Aorta (tissue), 5 donors: ENCODE results near the gene NTF3. TPM values are rescaled to one million over a fixed set of nuclear protein-coding genes. Genes with fewer than 3 reads are reported as not detected.

Experiments
- ATAC-seq: fragments of 200-7000 bp; cut with Tn5 transposase; one replicate; pipeline ENCODE4 v1.9.1; 2022; ENCODE audit warnings: moderate library complexity; ENCODE audit not compliant: low FRiP score
- DNase-seq, 2 donors: peaks; one replicate each; pipeline ENCODE4 v3.0.0-alpha.2; 2020
- H3K27ac ChIP-seq, 2 donors: one replicate each; pipeline ENCODE4 v1.5.1; 2013; ENCODE audit warnings: low read length in 2 of 2, mild to moderate bottlenecking in 2 of 2, moderate library complexity in 2 of 2, control low read depth in 1 of 2, inconsistent platforms in 1 of 2, low read depth in 1 of 2
- H3K27me3 ChIP-seq, 2 donors: one replicate each; pipeline ENCODE4 v1.6.1; 2013; ENCODE audit warnings: control low read depth in 1 of 2, low read length in 1 of 2, mild to moderate bottlenecking in 1 of 2, moderate library complexity in 1 of 2; ENCODE audit not compliant: insufficient read depth in 2 of 2, control insufficient read depth in 1 of 2
- H3K36me3 ChIP-seq, 2 donors: one replicate each; pipeline ENCODE4 v1.6.1; 2013; ENCODE audit warnings: control low read depth in 1 of 2, low read length in 1 of 2, mild to moderate bottlenecking in 1 of 2; ENCODE audit not compliant: insufficient read depth in 2 of 2, control insufficient read depth in 1 of 2
- H3K4me1 ChIP-seq, 2 donors: one replicate each; pipeline ENCODE4 v1.6.1; 2013; ENCODE audit warnings: low read length in 2 of 2, control low read depth in 1 of 2, mild to moderate bottlenecking in 1 of 2, moderate library complexity in 1 of 2; ENCODE audit not compliant: insufficient read depth in 2 of 2, control insufficient read depth in 1 of 2
- H3K4me3 ChIP-seq, 2 donors: one replicate each; pipeline ENCODE4 v1.5.1; 2013; ENCODE audit warnings: low read length in 2 of 2, control low read depth in 1 of 2, mild to moderate bottlenecking in 1 of 2
- H3K9me3 ChIP-seq: one replicate; pipeline ENCODE4 v1.6.1; 2013; ENCODE audit warnings: mild to moderate bottlenecking, low read length; ENCODE audit not compliant: control insufficient read depth
- WGBS, 2 donors: extraction: QIAGEN DNeasy Blood & Tissue Kit; methylation state at CpG; one replicate each; pipeline ENCODE4 v1.1.7; 2013; 5-methylcytosine and 5-hydroxymethylcytosine counted together
- intact Hi-C, 2 donors: fragments of 100-400 bp; cut with DNase I; formaldehyde crosslinking; loops; one replicate each; pipeline versions ENCODE4 v1.14.2 to v1.15.0; 2022
- polyA plus RNA-seq, 2 donors: library from polyadenylated mRNA; stranded (reverse); fragments of 200-250 nt; gene quantifications; one replicate each; pipeline ENCODE4 v1.2.3, GENCODE V29; 2013
- total RNA-seq, 2 donors: library from RNA; stranded (reverse); fragmentation: NEBNext Ultra II Directional; extraction: Animal tissue kit (Norgen Biotek cat#: 25700); gene quantifications; one replicate each; pipeline ENCODE4 v1.2.1, GENCODE V29; 2021
- donor health status: healthy with polysubstance abuse.
- donor health status: Bipolar disorder and iron deficiency.
- donor health status: DM: no; HTN: no; CAD: no.
- donor health status: DM: no; HTN: no; CAD: no.
- donor health status: DM: yes; HTN: yes; CAD: no.

The NTF3 gene
- total and polyA plus RNA-seq, 4 donors, result 7.5 to 51.6 (median 17.3) TPM

DNA sequence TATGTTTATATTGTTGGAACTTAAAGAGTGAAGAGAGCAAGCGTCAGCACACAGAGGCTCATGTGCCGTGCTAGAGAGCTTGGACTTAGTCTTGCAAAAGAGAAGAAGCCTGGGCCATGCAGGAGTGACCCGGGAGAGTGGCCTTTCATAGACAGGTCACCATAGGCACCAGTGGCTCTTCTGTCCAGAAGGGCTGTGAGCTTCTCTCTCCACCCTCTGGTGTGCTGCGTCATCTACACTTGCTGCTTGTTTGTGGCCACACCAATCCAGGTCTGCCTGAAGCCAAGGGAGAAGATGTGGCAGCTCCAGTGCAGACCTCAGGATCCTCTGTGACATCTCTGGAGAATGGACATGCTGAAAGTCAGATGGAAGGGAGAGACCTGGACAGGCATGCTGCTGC lies 74.4 kb downstream of the NTF3 start:
- Histone ChIP-seq H3K27me3 (no peaks in the 10 kb centered on the region), H3K4me1 (no peaks in the 10 kb centered on the region), H3K9me3 (no peaks in the 10 kb centered on the region), H3K4me3 (no peak overlapping the region), H3K27ac (no peak overlapping the region), H3K36me3 (no peaks in the 10 kb centered on the region)
- 80 to 94% methylated on average over 4 of the region's 4 CpGs for WGBS, 2 donors
- intact Hi-C loops, result loop anchor here in 1 of 2 donors (10.0 kb wide), 1 partner anchor 411 kb away; no protein-coding TSS in a partner anchor
- ATAC-seq, result no peak
- DNase-seq, result no peak

DNA sequence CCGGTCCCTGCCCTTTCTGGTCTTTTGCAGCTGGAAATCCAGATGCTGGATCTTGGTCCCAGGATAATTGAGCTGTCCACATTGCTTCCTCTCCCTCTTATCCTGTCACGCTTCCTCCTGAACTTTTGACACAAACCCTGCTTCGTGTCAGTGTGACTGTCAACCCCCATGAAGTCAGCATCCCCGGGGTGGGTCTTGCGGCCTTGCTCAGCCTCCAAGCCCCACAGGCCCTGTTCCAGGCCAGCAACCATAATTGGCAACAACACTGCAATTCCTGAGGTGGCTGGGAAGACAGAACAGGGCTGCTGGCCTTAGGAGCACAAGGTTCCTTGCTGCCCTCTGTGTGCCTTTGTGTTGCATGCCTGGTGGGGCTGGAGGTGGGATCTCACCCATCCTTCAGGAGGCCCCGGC lies 74.9 kb downstream of the NTF3 start:
- Histone ChIP-seq H3K27me3 (no peaks in the 10 kb centered on the region), H3K4me3 (no peak overlapping the region), H3K4me1 (no peaks in the 10 kb centered on the region), H3K9me3 (no peaks in the 10 kb centered on the region), H3K27ac (no peak overlapping the region), H3K36me3 (no peaks in the 10 kb centered on the region)
- DNase-seq (no peak), ATAC-seq (no peak)
- intact Hi-C loops, result loop anchor here in 1 of 2 donors (10.0 kb wide), 1 partner anchor 412 kb away; no protein-coding TSS in a partner anchor
- WGBS, 2 donors, result 42 to 45% methylated on average over 6 of the region's 6 CpGs

DNA sequence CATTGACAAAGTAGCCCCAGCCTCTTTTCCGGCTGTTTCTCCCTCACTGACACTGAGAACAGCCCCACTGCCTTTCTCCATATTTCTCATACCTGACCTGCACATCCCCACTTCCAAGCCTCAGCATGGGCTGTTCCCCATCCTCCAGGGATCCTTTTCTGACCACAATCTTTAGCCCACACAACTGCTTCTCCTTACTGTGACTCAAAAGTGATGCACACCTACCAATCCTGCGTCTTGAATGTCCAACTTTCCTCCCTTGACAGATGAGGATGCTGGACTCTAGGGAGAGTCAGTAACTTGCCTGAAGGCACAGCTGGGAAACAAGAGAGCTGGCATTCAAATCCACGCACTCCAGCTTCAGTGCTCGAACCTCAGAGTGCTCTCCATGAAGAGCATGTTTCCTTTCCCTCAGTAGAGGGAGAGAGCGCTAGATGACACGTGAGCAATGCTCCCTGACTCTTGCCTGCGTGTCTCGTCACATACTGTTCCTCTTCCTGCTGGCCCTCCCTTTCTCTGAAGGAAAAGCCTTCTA lies 75.6 kb downstream of the NTF3 start:
- H3K27me3 ChIP-seq, result no peaks in the 10 kb centered on the region
- no peak for DNase-seq
- H3K9me3 ChIP-seq, result no peaks in the 10 kb centered on the region
- no peak overlapping the region for H3K4me3 ChIP-seq
- no peaks in the 10 kb centered on the region for H3K4me1 ChIP-seq
- no peak for ATAC-seq
- no peaks in the 10 kb centered on the region for H3K36me3 ChIP-seq
- WGBS, 2 donors, result 93 to 96% methylated on average over 8 of the region's 8 CpGs
- H3K27ac ChIP-seq, result no peak overlapping the region
- intact Hi-C loops, result loop anchor here in 1 of 2 donors (10.0 kb wide), 1 partner anchor 413 kb away; no protein-coding TSS in a partner anchor

DNA sequence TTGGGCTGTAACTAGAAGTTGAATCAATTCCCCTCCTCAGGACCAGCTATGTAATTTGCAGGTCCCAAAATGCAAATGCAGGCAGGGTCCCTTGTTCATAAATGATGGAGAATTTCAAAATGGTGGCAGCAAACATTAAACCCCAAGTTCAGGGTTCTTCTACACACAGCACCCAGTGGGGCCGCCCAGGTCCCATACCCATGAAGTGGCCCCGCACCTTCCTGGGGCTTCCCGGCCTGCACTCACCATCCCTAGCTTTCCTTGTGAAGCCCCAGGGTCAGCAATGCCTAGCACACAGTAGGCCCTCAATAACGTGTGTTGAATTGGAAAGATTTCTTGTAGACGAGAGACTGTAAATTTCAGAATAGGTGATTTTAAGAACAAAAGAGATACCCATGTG lies 76.0 kb downstream of the NTF3 start:
- DNase-seq (no peak), ATAC-seq (no peak)
- Histone ChIP-seq H3K27ac (no peak overlapping the region), H3K9me3 (no peaks in the 10 kb centered on the region), H3K27me3 (no peaks in the 10 kb centered on the region), H3K36me3 (no peaks in the 10 kb centered on the region), H3K4me1 (no peaks in the 10 kb centered on the region), H3K4me3 (no peak overlapping the region)
- 96 to 98% methylated on average over 5 of the region's 5 CpGs for WGBS, 2 donors
- intact Hi-C loops, result loop anchor here in 1 of 2 donors (10.0 kb wide), 1 partner anchor 413 kb away; no protein-coding TSS in a partner anchor

DNA sequence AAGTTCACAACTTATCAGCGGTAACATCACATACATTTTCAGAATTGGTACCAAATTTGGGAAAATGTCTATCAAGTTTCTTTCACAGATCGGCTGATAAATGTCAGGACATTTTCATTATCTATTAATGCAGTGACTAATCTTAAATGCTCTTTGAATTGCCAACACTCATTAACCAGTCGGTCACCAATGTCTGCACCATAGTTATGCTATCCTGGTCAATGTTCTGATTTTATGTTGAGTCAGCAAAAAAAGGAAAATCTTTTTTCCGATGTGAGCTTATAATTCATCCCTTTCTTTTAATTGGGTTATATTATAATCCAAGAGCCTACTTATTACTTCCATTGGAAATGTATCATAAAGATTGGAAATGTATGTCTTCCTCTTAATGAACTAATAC lies 77.2 kb downstream of the NTF3 start:
- WGBS, 2 donors, result 93 to 96% methylated on average over 4 of the region's 4 CpGs
- ATAC-seq, result no peak
- no peak overlapping the region for H3K4me3 ChIP-seq
- no peak overlapping the region for H3K27ac ChIP-seq
- DNase-seq, result no peak
- intact Hi-C loops, result loop anchor here in 1 of 2 donors (10.0 kb wide), 1 partner anchor 414 kb away; no protein-coding TSS in a partner anchor
- H3K36me3 ChIP-seq, result no peaks in the 10 kb centered on the region
- no peaks in the 10 kb centered on the region for H3K27me3 ChIP-seq
- no peaks in the 10 kb centered on the region for H3K4me1 ChIP-seq
- no peaks in the 10 kb centered on the region for H3K9me3 ChIP-seq

DNA sequence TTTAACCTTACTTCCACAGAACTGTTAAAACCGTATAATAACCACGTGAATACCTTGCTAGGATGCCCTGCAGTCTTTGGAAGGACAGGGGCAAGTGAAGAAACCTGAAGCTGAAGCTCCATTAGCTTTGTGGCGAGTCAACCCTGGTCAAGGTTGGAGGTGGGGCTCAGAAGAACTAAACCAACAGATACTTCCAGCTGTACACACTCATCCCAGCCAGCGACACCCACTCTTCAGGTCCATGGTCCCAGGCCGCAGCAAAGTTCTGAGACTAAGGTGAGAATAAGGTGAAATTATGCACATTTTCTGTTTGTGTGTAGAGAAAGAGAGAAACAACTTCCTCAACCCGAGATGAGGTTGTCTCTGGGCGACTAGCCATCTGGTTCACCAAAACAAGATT lies 77.6 kb downstream of the NTF3 start:
- Histone ChIP-seq H3K4me1 (no peaks in the 10 kb centered on the region), H3K27ac (no peak overlapping the region), H3K9me3 (no peaks in the 10 kb centered on the region), H3K4me3 (no peak overlapping the region), H3K27me3 (no peaks in the 10 kb centered on the region), H3K36me3 (no peaks in the 10 kb centered on the region)
- WGBS, 2 donors, result 96 to 97% methylated on average over 7 of the region's 7 CpGs
- intact Hi-C loops, result loop anchor here in 1 of 2 donors (10.0 kb wide), 1 partner anchor 415 kb away; no protein-coding TSS in a partner anchor
- DNase-seq (no peak), ATAC-seq (no peak)

DNA sequence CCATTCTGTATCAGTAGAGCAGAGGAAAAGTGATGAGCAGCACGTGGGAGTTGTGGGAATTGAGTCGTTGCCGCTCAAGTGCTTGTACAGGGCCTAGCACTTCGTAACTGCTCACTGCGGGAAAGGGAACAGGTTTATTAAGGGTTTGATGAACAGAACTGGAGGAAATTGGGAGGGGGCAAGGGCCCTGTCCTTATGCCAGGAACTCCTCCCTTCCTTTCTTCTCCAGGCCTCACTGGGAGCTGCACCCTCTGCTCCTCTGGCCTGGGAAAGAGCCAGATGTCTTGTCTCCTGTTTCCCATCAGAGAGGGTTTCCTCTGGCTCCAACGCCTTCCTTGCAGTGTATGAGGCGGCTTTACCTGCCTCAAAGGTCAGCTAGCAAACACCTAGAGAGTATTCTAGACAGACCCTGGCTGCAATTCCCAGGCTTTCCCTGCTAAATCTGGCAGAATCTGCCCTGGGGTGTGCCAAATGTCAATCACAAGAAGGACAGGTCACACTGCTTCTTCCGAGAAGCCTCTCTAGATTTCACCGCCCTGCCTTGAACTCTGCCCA lies 78.4 kb downstream of the NTF3 start:
- ATAC-seq, result no peak
- DNase-seq, result no peak
- no peaks in the 10 kb centered on the region for H3K9me3 ChIP-seq
- WGBS, 2 donors, result 94 to 95% methylated on average over 9 of the region's 9 CpGs
- no peak overlapping the region for H3K4me3 ChIP-seq
- H3K36me3 ChIP-seq, result no peaks in the 10 kb centered on the region
- no peak overlapping the region for H3K27ac ChIP-seq
- intact Hi-C loops, result loop anchor here (5.0 to 10.0 kb wide), 3 partner anchors 137 to 336 kb away; no protein-coding TSS in a partner anchor
- no peaks in the 10 kb centered on the region for H3K27me3 ChIP-seq
- H3K4me1 ChIP-seq, result no peaks in the 10 kb centered on the region

DNA sequence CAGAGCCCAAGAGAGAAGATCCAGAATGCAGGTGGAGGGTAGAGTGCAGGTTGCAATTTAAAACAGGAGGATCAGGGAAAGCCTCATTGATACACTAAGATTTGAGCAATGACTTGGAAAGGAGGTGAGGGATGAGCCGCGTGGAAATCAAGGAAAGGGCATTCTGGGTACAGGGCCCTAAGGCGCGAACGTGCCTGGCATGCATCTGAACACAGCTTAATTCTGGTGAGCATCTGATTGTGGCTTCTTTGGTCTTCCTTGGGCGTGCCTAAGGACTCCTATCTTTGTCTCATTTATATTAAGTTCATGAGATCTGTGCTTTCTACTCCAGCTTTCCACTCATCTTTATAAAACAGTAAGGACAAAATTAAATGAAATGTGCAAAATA lies 79.3 kb downstream of the NTF3 start:
- Histone ChIP-seq H3K4me3 (no peak overlapping the region), H3K36me3 (no peaks in the 10 kb centered on the region), H3K4me1 (no peaks in the 10 kb centered on the region), H3K9me3 (no peaks in the 10 kb centered on the region), H3K27ac (no peak overlapping the region), H3K27me3 (no peaks in the 10 kb centered on the region)
- DNase-seq, result no peak
- intact Hi-C loops, result loop anchor here (1.0 to 10.0 kb wide), 5 partner anchors 82 to 336 kb away; no protein-coding TSS in a partner anchor
- ATAC-seq, result no peak
- WGBS, 2 donors, result 55 to 62% methylated on average over 6 of the region's 6 CpGs
